GM18858 (cell line): Measurements from ENCODE around the gene CEACAM7.
"Not testable (repeated sequence)": the region's sequence is repeated elsewhere in the genome, so short reads cannot be mapped to it uniquely, and the experiment has no call there.

Source experiments
- ATAC-seq: cut with Tn5 transposase; IDR thresholded peaks from one replicate; pipeline ENCODE4 v1.9.1; 2021; ENCODE audit not compliant: unreplicated experiment

The CEACAM7 gene

DNA sequence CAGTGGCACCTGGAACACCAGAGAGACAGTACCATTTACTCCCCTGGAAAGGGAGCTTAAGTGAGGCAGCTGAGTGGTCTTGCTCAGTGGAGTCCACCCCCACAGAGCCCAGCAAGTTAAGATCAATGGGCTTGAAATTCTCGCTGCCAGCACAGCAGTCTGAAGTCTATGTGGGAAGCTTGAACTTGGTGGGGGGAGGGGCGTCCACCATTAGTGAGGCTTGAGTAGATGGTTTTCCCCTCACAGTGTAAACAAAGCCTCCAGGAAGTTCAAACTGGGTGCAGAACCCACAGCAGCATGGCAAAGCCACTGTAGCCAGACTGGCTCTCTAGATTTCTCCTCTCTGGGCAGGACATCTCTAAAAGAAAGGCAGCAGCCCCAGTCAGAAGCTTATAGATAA lies 30.9 kb downstream of the CEACAM7 start:
- no peak for ATAC-seq

DNA sequence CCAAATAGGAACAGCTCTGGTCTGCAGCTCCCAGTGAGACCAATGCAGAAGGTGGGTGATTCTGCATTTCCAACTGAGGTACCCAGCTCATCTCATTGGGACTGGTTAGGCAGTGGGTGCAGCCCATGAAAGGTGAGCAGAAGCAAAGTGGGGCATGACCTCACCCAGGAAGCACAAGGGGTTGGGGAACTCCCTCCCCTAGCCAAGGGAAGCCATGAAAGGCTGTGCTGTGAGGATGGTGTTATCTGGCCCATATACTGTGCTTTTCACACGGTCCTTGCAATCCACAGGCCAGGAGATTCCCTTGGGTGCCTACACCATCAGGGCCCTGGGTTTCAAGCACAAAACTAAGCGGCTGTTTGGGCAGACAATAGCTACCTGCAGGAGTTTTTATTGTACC lies 31.3 kb downstream of the CEACAM7 start:
- not testable (repeated sequence) for ATAC-seq

DNA sequence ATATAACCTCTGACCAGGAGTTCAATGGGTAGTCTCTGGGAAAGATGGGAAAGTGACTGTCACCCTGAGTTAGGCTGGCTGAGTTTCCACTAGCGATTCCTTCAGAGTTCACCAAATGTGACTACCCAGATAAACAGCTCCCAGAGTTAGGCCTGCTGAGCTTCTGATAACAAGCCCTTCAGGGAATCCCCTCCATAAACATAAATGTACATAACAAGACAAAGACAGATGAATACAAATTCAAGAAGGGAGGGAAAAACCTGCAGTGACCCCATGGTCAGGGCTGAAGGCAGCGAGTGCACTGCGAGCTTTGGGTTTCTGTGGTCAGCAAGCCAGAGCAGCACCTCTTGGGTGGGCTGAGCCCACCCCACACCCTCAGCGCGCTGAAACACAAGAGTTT lies 35.8 kb downstream of the CEACAM7 start:
- no peak for ATAC-seq

DNA sequence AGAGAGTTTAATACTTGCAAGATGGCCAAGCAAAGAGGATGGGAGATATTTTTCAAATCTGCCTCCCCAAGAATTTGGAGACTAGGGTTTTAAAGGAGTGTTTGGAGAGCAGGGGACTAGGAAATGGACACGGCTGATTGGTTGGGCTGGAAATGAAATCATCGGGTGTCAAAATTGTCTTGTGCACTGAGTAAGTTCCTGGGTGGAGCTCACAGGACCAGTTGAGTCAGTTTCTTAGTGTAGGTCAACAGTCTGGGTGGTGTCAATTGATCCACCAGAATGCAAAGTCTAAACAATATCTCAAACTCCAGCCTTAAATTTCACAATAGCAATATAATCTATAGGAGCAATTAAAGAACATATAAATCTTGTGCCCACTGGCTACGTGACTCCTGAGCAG lies 38.2 kb downstream of the CEACAM7 start:
- no peak for ATAC-seq

DNA sequence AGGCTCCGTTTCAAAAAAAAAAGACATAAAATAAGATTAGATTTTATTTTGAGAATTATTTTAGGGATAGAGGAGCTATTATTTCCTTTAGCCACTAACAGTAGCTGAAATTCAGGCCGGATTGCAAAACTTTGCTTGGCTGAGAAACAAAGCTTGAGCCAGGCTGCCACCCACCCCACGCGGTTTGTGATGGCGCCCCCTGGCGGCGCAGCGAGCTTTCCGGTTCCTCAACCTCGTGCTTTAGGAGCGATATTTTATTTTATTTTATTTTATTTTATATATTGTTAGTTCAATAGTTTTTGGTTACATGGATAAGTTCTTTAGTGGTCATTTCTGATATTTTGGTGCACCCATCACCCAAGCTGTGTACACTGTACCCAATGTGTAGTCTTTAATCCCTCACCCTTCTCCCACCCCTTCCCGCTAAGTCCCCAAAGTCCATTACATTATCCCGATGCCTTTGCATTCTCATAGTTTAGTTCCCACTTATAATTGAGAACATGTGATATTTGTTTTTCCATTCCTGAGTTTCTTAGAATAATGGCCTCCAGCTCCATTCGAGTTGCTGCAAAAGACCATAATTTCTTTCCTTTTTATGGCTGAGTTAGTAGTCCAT lies 41.4 kb downstream of the CEACAM7 start:
- ATAC-seq: no peak

DNA sequence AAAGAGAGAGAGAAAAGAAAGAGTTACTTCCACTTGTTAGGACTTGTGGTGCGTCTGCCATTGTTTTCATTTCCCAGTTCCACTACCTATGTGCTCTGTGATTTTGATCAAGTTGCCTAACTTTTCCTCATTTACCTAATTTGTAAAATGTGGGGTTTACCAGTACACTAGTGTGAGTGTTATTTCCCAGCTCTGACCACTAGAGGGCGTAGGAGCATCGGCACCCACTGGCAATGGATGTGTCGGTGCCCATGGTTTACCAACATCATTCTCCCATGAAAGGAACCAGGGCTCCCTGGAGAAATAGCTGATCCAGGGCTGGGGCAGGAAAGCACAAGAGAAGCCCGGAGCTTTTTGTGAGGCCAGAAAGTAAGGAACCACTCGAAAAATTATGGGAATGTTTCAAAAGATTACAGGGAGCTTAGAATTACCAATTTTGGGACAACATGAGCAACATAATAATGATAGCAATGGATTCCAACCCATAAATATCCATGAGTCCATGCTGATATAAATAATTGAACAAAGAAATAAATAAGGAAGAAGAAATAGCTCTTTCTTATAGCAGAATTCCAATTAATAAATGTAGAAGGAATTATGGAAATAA lies 46.1 kb downstream of the CEACAM7 start:
- no peak for ATAC-seq

DNA sequence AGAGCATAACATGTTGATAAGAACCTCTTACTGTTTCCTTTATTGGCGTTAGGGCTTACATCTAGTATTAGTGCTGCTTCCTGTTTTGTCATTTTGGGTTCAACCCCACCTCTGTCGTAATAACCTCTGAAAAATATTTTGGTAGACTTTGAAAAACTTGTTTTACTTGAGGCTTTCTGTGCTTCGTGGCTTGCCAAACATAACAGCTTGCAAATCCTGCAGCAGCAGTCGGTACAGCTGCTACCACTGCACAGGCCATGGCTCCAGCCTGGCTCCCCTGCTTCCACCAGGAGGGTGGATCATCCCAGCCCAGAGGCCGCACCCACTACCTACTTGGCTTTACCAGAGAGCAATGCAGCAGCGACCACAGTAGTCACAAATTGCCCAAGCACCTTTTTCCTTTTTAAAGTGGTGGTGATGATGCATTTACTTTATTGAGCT lies 49.4 kb downstream of the CEACAM7 start:
- ATAC-seq: no peak

DNA sequence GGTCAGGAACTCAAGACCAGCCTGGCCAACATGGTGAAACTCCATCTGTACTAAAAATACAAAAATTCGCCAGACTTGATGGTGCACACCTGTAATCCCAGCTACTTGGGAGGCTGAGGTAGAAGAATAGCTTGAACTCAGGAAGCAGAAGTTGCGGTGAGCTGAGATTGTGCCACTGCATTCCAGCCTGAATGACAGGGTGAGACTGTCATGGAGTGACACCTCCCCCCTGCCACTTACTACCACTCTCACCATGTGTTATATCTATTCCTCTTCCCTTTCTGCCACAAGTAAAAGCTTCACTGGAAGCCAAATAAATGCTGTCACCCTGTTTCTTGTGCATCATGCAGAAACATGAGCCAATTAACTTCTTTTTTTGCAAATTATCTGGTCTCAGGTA lies 50.6 kb downstream of the CEACAM7 start:
- ATAC-seq: no peak

DNA sequence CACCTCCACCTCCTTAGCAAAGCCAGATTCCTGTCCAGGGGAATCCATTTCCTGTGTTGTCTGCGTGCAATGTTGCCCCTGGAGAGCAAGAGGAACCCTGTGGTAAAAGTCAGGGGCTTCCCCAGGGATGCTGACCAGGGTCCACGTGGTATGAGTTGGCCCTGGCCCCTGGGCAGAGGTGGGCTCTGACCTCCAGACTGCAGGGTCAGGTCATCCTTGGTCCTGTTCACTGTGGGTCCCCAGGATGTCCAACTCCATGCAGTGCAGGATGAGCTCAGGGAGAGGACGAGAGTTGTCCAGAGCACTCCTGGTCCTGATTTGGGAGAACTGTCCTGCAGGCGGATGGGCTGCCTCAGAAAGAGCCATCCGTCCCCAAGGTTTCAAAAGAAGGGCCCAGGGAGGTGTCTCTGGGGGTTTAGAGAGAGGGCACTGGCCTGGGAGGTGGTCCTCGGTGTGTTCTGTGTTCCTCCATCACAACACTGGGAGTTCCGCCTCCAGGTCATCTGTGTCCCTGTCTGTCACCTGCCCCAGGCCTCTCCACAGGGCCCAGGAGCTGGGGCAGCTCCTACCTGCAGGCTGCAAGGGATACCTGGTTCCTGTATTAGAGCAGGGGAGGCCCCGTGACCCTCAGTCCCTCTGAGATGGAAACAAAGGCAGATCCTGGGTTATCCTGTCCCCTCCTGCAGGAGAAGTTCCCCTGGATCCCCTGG lies 59.9 kb downstream of the CEACAM7 start:
- no peak for ATAC-seq

DNA sequence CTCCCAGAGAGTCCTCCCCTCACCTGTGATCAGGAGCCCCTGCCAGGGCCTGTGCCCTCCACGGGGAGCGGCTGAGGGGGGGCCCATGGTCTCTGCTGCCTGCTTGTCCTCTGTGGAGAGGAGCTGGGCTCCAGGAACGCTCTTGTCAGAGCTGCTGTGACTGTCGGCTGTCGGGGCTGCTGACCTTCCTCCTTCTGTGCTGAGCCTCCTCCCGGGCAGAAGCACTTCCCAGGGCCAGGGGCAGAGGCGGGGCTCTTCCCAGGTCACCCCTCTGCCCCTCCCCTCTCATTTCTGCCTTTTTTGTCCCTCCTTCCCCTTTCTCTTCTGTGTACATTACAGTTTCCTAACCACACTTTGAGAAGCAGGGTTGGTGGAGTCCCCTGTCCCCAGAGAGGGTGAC lies 61.2 kb downstream of the CEACAM7 start, which contains the start of gene CEACAM4:
Gene CEACAM4 (minus strand): TSS at position 198 of the 400 bp plus-strand sequence. CDS start 111 bp downstream, at position 87.
- no peak for ATAC-seq

DNA sequence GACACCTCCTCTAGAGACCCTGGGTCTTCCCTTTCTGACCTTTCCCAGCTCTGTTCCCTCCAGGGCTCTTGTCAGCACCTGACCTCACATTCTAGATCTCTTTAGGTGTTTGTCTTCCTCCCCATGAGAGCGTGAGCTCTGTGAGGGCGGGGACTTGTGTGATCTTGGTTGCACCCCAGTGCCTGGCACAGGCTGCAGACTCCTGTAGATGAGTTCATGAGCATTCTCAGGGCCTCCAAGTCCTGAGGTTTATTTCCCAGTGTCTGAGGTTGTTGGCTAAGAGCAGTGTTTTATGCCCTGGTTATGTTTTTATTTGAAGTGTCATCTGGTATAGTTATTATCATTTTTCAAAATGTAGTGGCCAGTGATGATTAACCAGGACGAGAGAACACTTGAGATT lies 61.8 kb downstream of the CEACAM7 start:
- no peak for ATAC-seq

DNA sequence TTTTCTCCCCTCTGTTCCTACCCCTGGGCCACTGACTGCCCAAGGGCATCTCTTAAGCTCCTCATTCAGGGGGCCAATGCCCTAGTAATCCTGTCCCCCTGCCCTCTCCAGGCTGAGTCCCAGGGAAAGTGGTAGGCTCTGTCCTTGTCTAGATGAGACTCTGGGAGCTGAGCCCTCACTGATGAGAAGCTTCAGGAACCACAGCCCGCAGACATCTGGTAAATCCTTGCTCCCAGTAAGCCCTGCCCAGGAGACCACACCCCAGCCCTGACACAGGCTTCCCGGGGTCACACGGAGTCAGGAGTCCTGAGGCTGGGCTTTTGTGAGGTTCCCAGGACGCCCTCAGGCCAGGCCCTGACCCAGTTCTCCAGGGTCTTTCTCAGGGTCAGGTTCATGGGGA lies 63.1 kb downstream of the CEACAM7 start:
- ATAC-seq: no peak

DNA sequence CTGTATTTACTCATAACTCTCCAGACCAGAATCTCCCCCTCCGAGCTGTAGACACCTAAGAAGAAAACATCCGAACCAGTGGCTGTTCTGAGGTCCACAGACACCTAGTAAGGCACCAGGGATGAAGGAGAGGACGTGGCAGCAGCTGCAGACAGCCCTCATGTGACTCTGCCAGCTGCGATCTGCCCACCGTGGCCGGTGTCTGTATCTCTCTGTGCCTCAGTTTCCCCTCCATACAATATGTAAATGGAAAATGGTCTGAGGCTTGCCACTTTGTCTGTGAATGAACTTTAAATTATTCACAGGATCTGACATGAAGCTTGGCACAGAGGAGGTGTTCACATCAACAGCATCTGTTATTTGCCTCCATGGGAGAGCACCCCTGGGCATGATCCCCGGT lies 63.6 kb downstream of the CEACAM7 start:
- ATAC-seq: no peak

DNA sequence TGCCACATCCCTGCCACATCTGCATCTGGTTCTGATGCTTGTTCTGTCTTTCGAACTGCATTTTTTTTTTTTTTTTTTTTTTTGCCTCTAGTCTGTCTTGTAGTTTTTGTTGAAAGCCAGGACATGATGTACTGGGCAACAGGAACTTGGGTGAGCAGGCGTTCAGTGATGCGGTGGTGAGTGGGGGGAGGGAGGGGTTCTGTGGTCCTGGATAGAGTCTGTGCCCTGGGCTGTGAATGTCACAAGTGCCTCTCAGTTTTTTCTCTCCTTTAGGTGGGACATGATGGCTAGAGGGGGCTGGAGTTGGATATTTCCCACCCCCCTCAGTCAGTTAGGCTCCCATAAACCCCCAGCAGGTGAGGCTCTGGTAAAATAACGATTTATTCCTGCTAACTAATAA lies 64.7 kb downstream of the CEACAM7 start:
- ATAC-seq: no peak
